HG02759 (cell line): ENCODE results near the gene KIAA0319L.
"Not testable (repeated sequence)": the region's sequence is repeated elsewhere in the genome, so short reads cannot be mapped to it uniquely, and the experiment has no call there.

Source experiments
- ATAC-seq: cut with Tn5 transposase; IDR thresholded peaks from one replicate; pipeline ENCODE4 v1.9.1; 2021; ENCODE audit warnings: mild to moderate bottlenecking, moderate library complexity; ENCODE audit not compliant: unreplicated experiment

The KIAA0319L gene

GRCh38 chr1:35557118-35557610, at the start of gene KIAA0319L:
Gene KIAA0319L (minus strand): TSS chr1:35557403. CDS start chr1:35554491, 2,912 bp downstream.
- peak; percentile 84 for ATAC-seq

DNA sequence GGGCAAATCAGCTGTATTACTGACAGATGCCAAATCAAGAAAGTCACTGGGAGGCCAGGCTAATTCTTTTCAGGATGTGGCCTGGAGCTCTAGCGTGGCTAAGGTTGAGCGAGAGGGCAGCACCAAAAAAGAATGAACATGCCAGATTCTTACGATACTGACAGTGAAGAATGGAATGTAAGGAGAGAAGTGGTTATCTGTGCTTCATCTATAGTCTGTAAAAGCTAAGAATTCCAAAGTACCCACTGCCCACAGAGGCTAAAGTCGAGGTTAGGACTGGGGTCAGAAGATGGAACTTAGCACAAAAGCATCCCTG, 48.6 kb upstream of the KIAA0319L start:
- no peak for ATAC-seq

DNA sequence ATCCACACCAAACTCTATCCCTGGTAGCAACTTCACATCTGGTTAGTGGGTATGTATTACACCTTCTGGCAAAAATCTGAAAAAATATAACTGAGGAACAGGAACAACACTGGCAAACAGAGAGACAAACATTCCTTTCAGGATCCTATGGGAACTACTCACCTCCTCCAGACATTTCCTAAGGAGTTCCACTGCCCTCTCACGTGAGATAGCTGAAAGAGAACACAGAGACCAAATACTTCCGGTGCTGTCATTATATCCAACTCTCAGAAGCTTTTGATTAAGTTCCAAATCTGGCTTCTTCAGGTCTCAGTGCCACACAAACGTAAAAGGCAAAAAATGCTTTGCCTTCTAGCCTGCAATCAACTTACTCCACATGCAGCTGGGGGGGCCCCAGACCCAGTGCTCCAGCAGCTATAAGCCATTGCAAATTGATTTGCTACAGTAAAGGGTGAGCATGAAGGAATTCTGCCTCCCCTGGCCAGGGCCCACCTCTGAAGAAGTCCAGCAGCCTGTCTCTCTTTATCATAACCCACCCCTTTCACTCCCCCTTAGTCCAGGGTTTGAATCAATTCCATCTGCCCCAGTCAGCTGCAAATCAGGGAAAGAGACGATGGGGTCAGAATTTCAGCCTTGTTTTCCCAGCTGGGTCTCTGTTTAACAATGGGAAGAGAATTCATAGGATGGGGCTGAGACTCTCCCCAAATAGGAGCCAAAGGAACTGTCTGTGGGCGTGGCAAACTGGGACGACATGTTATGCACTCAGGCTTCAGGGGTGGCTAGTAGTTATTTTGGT, 48.1 kb upstream of the KIAA0319L start:
- no peak for ATAC-seq

- no peak for ATAC-seq
Observed at GRCh38 chr1:35603941-35604340, 46.7 kb upstream of the KIAA0319L start.

GRCh38 chr1:35603468-35603867, 46.3 kb upstream of the KIAA0319L start:
- no peak for ATAC-seq

- ATAC-seq: no peak
Observed at GRCh38 chr1:35600593-35600992, 43.4 kb upstream of the KIAA0319L start.

DNA sequence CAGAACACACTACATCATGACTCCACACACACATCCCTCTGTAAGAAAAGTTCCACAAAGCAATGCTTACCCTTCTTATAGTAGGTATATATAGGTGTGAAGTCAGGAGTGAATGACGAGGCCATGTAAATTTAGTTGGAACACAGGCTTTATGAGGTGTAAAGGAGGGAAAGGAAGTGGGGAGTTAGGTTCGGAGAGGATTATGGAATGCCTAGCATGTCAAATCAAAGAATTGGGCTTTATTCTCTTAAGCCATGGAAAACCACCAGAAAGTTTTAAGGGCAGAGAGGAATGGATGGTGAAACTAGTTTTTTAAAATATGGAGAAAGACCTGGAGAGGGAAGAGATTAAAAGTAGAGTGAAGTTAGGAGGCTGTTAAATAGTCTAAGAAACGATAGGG, 42.2 kb upstream of the KIAA0319L start:
- ATAC-seq: no peak

GRCh38 chr1:35598895-35599294, 41.7 kb upstream of the KIAA0319L start:
- ATAC-seq: no peak

DNA sequence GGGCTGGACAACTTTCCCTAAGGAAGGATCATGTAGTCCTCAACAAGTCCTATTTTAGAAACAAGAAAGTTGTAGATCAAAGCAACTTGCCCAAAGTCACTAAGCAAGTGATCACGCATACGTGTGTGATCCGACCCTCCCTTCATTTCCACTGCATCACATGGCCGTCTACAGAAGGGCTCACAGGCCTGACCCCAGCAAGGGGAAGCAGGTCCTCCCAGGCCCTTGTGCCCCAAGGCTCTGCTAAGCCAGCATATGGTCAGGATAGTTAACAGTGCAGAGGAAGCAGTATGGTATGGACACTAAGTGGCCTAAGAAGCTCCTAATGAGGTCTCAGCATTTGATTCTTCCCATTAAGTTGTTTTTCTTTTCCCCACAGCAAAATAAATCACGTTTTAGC, 40.7 kb upstream of the KIAA0319L start:
- ATAC-seq: no peak

- ATAC-seq: no peak
Observed at GRCh38 chr1:35595684-35596083, 38.5 kb upstream of the KIAA0319L start.

- ATAC-seq: no peak
Observed at GRCh38 chr1:35594005-35594760, 37.0 kb upstream of the KIAA0319L start.

- no peak for ATAC-seq
Observed at GRCh38 chr1:35592991-35593769, 36.0 kb upstream of the KIAA0319L start.

GRCh38 chr1:35591211-35591610, 34.0 kb upstream of the KIAA0319L start:
- no peak for ATAC-seq

- no peak for ATAC-seq
Observed at GRCh38 chr1:35590476-35591040, 33.4 kb upstream of the KIAA0319L start.

DNA sequence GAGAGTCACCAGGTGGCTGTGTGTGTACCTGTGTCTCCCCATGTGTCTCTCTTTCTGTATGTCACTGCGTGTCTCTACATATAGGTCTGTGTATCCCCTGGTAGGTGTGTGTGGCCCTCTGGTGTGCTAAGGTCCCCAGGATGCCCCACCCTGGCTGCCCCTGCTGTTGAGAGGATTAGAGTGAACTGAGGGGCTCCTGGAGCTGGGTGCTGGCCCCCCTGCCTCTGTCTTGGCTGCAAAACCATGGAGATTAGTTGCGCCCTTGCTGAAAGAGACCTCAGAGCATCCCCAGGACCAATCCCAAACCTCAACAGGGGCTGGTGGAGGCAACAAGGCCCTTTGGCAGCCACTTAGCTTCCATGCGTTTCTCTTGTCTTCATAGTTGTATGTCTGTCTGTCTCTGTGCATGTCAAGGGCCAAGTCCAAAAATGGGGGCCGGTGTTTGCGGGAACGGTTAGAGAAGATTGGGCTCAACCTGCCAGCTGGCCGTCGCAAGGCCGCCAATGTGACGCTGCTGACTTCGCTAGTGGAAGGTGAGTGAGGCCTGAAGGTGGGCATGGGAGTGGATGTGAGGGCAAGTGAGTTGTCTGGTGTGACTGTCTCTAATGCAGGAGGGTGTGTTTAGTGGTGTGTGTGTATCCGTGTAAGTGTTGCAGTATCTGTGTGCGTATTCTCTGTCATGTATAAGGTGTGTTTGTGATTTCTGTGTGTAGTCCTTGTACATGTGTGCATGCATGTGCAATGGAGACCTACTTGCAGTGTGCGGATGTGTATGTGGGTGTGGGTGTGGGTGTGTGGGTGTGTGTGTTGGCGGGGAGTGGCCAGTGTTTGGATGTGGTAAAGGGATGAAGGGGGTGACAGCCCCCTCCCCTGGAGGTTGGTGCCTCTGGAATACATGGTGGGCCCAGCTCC, 32.6 kb upstream of the KIAA0319L start:
- no peak for ATAC-seq

GRCh38 chr1:35588197-35588910, 31.2 kb upstream of the KIAA0319L start:
- no peak for ATAC-seq

DNA sequence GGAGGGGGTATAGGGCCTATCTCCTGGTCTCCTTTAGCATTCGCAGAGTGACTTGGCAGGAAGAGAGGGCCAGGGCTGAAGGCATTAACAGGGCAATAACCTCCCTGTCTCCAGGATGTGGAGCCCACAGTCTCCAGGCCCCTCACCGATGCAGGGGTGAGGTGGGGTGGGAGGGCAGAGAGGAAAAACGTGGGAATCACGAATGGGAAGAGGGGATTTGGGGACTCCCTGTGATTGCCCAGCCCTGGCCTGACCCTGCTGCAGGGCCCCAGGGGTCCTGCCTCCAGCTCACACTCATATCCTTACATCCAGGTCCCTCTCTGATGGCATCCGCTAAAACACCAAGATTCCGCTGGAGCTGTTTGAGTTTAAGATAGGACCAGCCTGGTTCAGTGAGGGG, 30.5 kb upstream of the KIAA0319L start:
- ATAC-seq: no peak

DNA sequence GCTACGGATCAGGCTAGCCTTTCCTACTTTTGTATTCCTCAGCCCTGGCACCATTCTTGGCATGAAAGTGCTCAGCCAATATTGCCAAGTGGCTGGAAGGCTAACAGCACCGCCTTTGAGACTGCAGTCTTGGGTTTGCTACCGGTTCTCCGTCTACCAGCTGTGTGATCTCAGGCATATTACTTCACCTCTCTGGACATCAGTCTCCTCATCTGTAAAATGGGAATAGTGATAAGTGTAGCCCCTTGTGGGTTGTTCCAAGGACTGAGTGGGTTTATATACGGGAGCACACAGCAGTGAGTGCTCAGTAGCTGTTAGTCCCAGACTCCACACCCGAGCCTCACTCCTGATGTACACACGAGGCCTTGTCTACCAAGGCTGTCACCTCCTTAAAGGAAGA, 29.6 kb upstream of the KIAA0319L start:
- ATAC-seq: no peak

- ATAC-seq: not testable (repeated sequence)
Observed at GRCh38 chr1:35585805-35586204, 28.6 kb upstream of the KIAA0319L start.
